GM23248 (cell line): Measurements from ENCODE around the gene DNAJB7.

ENCODE experiments used
- EZH2 ChIP-seq: fragments of 200-600 bp; sonication (generic); IDR thresholded peaks from 2 replicates; pipeline ENCODE4 v1.6.1; 2018; ENCODE audit warnings: antibody characterized with exemption, mild to moderate bottlenecking; ENCODE audit not compliant: insufficient read depth, poor library complexity, severe bottlenecking
- EZH2phosphoT487 ChIP-seq: fragments of 200-600 bp; sonication (generic); IDR thresholded peaks from 2 replicates; pipeline ENCODE4 v1.6.1; 2018; ENCODE audit warnings: antibody characterized with exemption, moderate library complexity, mild to moderate bottlenecking, low read depth; ENCODE audit not compliant: insufficient read depth

GRCh38 chr22:40819599-40820140 is 42.2 kb downstream of the DNAJB7 start:
- TF ChIP-seq EZH2 (no peak), EZH2phosphoT487 (no peak)
